ENCODE results near the gene ATL3.
A peak's percentile ranks its signal among the peaks of the same experiment; 100 is the strongest.

DNA sequence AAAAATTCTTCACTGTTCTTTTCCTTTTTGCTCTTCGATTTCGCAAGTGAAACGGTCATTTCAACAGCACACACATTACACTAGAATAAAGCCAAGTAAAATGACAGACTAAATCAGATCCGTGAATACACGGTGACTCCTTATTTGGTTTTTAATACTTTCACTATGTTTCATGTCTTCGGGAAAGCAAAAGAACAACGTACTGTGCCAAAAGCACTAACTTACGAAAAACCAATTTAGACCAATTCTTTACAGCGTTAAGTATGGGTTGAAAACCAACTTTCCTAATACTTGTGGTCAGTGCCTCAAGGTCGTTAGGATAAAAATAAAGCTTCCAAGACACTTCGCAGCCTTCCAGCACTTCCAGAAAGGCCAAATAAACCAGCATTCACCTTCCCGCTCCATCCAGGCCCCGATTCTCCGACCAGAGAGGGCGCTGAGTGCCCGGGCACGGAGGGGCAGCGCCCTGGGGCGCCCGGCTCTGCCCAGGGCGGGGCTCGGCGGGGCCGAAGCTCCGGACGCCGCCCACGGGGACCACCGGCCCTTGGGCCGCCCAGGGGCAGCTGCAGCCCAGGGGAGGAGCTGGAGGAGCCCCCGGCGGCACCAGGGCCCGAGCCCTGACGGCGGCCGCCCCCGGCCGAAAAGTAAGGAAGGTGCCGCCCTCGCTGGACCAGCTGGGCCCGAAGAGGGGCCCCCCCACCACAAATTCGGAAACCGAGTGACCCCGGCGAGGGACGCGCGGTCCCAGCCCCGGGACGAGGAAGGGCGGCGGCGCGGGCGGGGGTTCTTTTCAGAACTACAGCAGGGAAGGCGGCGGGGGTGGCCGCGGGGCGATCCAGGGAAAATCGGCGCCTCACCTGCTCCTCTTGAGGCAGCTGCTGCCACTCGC, 499 bp downstream of the ATL3 start:
- peak in 11 of 12 donors; percentile 15 to 62 (median 41) for TF ChIP-seq CTCF (IDR thresholded peaks at IDR 0.05)
- TF ChIP-seq POLR2A (IDR thresholded peaks at IDR 0.05), result no peak

Data from heart left ventricle (tissue), 13 donors.